PC-9 (cell line): Measurements from ENCODE around the gene ZNF443. TPM values are rescaled to one million over a fixed set of nuclear protein-coding genes. Genes with fewer than 3 reads are reported as not detected.
"Not testable (repeated sequence)": the region's sequence is repeated elsewhere in the genome, so short reads cannot be mapped to it uniquely, and the experiment has no call there.

Source experiments
- Bru-seq: library from RNA; stranded (reverse); fragments of 400-500 nt; gene quantifications from one replicate; lab custom pipeline; 2021; lab: Mats Ljungman, UMichigan
- BruChase-seq, 2 experiments: library from RNA; stranded (reverse); fragments of 400-500 nt; gene quantifications; one replicate each; lab custom pipeline; 2021; lab: Mats Ljungman, UMichigan
- BruUV-seq: library from RNA; stranded (reverse); fragments of 400-500 nt; replicated peaks from 2 replicates; lab custom pipeline; 2021; lab: Mats Ljungman, UMichigan
- CTCF ChIA-PET: fragments of 300-600 bp; sonication (Branson Sonifier 250); formaldehyde crosslinking; loops from one replicate; lab custom pipeline; 2022; ENCODE audit warnings: antibody characterized with exemption; lab: Charles Lee
- POLR2A ChIA-PET: fragments of 300-600 bp; sonication (Branson Sonifier 250); formaldehyde crosslinking; loops from one replicate; lab custom pipeline; 2022; ENCODE audit warnings: antibody characterized with exemption; ENCODE audit not compliant: unreplicated experiment; lab: Charles Lee
- DNase-seq, 2 experiments: peaks; one replicate each; pipeline versions ENCODE4 v3.0.0 to v3.0.0-alpha.2; 2015 to 2022; ENCODE audit warnings: mixed read lengths in 1 of 2
- H2AFZ ChIP-seq: fragments of 200-600 bp; sonication (generic); 2 replicates; pipeline ENCODE4 v1.8.1; 2017; ENCODE audit warnings: antibody characterized with exemption
- H3F3A ChIP-seq: fragments of 200-600 bp; sonication (generic); 2 replicates; pipeline ENCODE4 v1.8.1; 2017; ENCODE audit warnings: antibody characterized with exemption, mild to moderate bottlenecking, low read depth; ENCODE audit not compliant: insufficient read depth
- H3K27ac ChIP-seq: fragments of 200-600 bp; sonication (generic); 2 replicates; pipeline ENCODE4 v1.6.1; 2016; ENCODE audit warnings: mixed run types
- H3K27me3 ChIP-seq: fragments of 200-600 bp; sonication (generic); 2 replicates; pipeline ENCODE4 v1.6.1; 2016; ENCODE audit warnings: low read depth, mixed run types; ENCODE audit not compliant: insufficient read depth
- H3K36me3 ChIP-seq: fragments of 200-600 bp; sonication (generic); 2 replicates; pipeline ENCODE4 v1.6.1; 2016; ENCODE audit warnings: low read depth, mixed run types
- H3K4me1 ChIP-seq: fragments of 200-600 bp; sonication (generic); replicated peaks from 2 replicates; pipeline ENCODE4 v1.6.1; 2016; ENCODE audit warnings: mixed run types; ENCODE audit not compliant: insufficient read depth
- H3K4me2 ChIP-seq: fragments of 200-600 bp; sonication (generic); 2 replicates; pipeline ENCODE4 v1.6.1; 2017; ENCODE audit warnings: mixed run types
- H3K4me3 ChIP-seq: fragments of 200-600 bp; sonication (generic); 2 replicates; pipeline ENCODE4 v1.6.1; 2016; ENCODE audit warnings: mixed run types
- H3K79me2 ChIP-seq: fragments of 200-600 bp; sonication (generic); 2 replicates; pipeline ENCODE4 v1.6.1; 2017; ENCODE audit warnings: low read depth, mixed run types
- H3K9me2 ChIP-seq: fragments of 200-600 bp; sonication (generic); 2 replicates; pipeline ENCODE4 v1.8.1; 2017; ENCODE audit warnings: mild to moderate bottlenecking; ENCODE audit not compliant: insufficient read depth
- H3K9me3 ChIP-seq: fragments of 200-600 bp; sonication (generic); 2 replicates; pipeline ENCODE4 v1.8.1; 2016; ENCODE audit warnings: low read depth; ENCODE audit not compliant: insufficient read depth
- H4K20me1 ChIP-seq: fragments of 200-600 bp; sonication (generic); 2 replicates; pipeline ENCODE4 v1.8.1; 2017; ENCODE audit not compliant: insufficient read depth
- CTCF ChIP-seq: fragments of 200-600 bp; sonication (generic); conservative IDR thresholded peaks from 2 replicates; pipeline ENCODE4 v1.6.1; 2017; ENCODE audit warnings: mixed run types, antibody characterized with exemption, mild to moderate bottlenecking, moderate library complexity
- EZH2 ChIP-seq: fragments of 200-600 bp; sonication (generic); IDR thresholded peaks from 2 replicates; pipeline ENCODE4 v1.8.0; 2017; ENCODE audit warnings: antibody characterized with exemption, low read depth
- intact Hi-C: fragments of 100-400 bp; cut with micrococcal nuclease; formaldehyde crosslinking; loops from one replicate; pipeline ENCODE4 v1.10.0; 2022; ENCODE audit not compliant: unreplicated experiment
- long read RNA-seq: library from polyadenylated mRNA; stranded (forward); transcript quantifications from one replicate; pipeline ENCODE4 v2.0.0, GENCODE V29; 2022
- total RNA-seq: library from RNA; stranded (reverse); gene quantifications from 2 replicates; pipeline ENCODE4 v1.2.3, GENCODE V29; 2021

ZNF443 gene
- total RNA-seq (3.3 and 3.5 TPM in 2 replicates), Bru-seq, nascent RNA (percentile 57 among the genes with signal in this experiment), BruChase-seq, experiment 1, labeled RNA remaining after a 2-hour chase (percentile 77 among the genes with signal in this experiment), BruChase-seq, experiment 2, labeled RNA remaining after a 6-hour chase (percentile 58 among the genes with signal in this experiment)
- long read RNA-seq, partial matches to known transcripts, result 0 of 5 reads
- long read RNA-seq, other reads (novel, unspliced or antisense), result 2 of 5 reads

GRCh38 chr19:12440541-12441316 is at the start of gene ZNF443:
TSS of gene ZNF443 (minus strand) at chr19:12441021. CDS start at chr19:12440914, 107 bp downstream.
- Histone ChIP-seq H3K9me3 (0 out of 2 replicates have a peak, but pooled peaks cover 11% of the 10 kb centered on the region), H3F3A (no peaks in the 10 kb centered on the region), H3K4me1 (peaks cover 11% of the 10 kb centered on the region; the same call in 1 of the 2 replicates), H3K27me3 (no peaks in the 10 kb centered on the region), H4K20me1 (no peaks in the 10 kb centered on the region), H3K4me3 (peak within 1 kb of the TSS; percentile 89), H3K36me3 (no peaks in the 10 kb centered on the region), H3K9me2 (no peaks in the 10 kb centered on the region), H3K4me2 (peak within 1 kb of the TSS; percentile 99), H3K79me2 (peaks cover 12% of the 10 kb centered on the region), H2AFZ (peak within 1 kb of the TSS; percentile 86), H3K27ac (no peak within 1 kb of the TSS)
- TF ChIP-seq EZH2, result no peak
- TF ChIP-seq CTCF, result no peak; the same call in 1 of the 2 replicates
- ChIA-PET POLR2A (interaction anchor here (0.6 kb wide), 1 partner anchor 1421 kb away, joined by 5 read pairs; no protein-coding TSS in a partner anchor), CTCF (interaction anchor here (0.5 kb wide), 1 partner anchor 369 kb away, joined by 10 read pairs; no protein-coding TSS in a partner anchor)
- peak; percentile 98 to 99 for DNase-seq
- intact Hi-C loops, result loop anchor here (1.0 to 5.0 kb wide), 4 partner anchors 38 to 382 kb away; partner anchors contain the start of genes ZNF44, ZNF564 and ZNF799
- no TSS peak for BruUV-seq

GRCh38 chr19:12486265-12486783 is 45.5 kb upstream of the ZNF443 start:
- not testable (repeated sequence) for H4K20me1 ChIP-seq, H3K79me2 ChIP-seq

GRCh38 chr19:12485571-12485970 is 44.8 kb upstream of the ZNF443 start:
- H3K4me2 ChIP-seq, result peak overlapping the region; percentile 74; the same call in 1 of the 2 replicates
- POLR2A ChIA-PET, result no interaction called here
- intact Hi-C loops, result no loop called here

More at GRCh38 chr19:12486265-12486783, 45.5 kb upstream of the ZNF443 start:
- H3K4me2 ChIP-seq, BruUV-seq, H3K4me3 ChIP-seq, DNase-seq, POLR2A ChIA-PET, H3K36me3 ChIP-seq, H3K9me3 ChIP-seq, H3K27me3 ChIP-seq, H3K4me1 ChIP-seq, H3F3A ChIP-seq, H3K9me2 ChIP-seq, intact Hi-C loops, H3K27ac ChIP-seq, H2AFZ ChIP-seq: not testable (repeated sequence)
- CTCF ChIA-PET, result interaction anchor here (0.6 kb wide), 1 partner anchor 182 kb away, joined by 10 read pairs; no protein-coding TSS in a partner anchor

More at GRCh38 chr19:12485571-12485970, 44.8 kb upstream of the ZNF443 start:
- Histone ChIP-seq H3K27ac (no peak overlapping the region), H3K9me2 (no peaks in the 10 kb centered on the region), H3K27me3 (0 out of 2 replicates have a peak, but pooled peaks cover 4% of the 10 kb centered on the region), H4K20me1 (no peaks in the 10 kb centered on the region), H3K79me2 (no peaks in the 10 kb centered on the region), H3F3A (no peaks in the 10 kb centered on the region), H3K36me3 (no peaks in the 10 kb centered on the region), H3K9me3 (no peaks in the 10 kb centered on the region; the same call in 1 of the 2 replicates), H3K4me1 (no peaks in the 10 kb centered on the region), H3K4me3 (no peak overlapping the region), H2AFZ (no peak overlapping the region)
- BruUV-seq, result no TSS peak
- CTCF ChIA-PET, result no interaction called here
- DNase-seq, result no peak
- TF ChIP-seq CTCF (no peak), EZH2 (no peak)
